ENCODE results near the gene AKAP13.

AKAP13 gene

DNA sequence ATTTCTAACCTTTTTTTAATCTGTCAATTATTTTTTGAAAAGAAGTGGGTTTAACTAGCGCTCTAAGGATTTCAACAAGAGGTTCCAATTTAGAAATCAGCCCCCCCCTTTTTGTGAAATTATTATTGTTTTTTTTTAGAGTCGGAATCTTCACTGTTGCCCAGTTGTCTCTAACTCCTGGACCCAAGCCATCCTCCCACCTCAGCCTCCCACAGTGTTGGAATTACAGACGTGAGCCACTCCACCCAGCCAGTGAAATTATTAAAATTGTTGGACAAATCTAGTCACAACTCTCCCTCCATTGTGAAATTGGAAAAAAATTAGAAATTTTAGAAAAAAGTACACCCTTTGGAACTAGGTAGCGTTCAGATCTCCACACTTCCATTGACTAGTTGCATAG lies 2.5 kb downstream of the AKAP13 start:
- H3K4me2 ChIP-seq (ENCODE audit: low read length) = no peak overlapping the region
- peaks cover 60% of the 10 kb centered on the region for H3K79me2 ChIP-seq (ENCODE audit: low read length)
- H3K9me3 ChIP-seq (ENCODE audit: insufficient read depth, low read length) = no peaks in the 10 kb centered on the region
- H4K20me1 ChIP-seq (ENCODE audit: insufficient read depth, low read length) = peaks cover 50% of the 10 kb centered on the region
- H2AFZ ChIP-seq (ENCODE audit: low read depth, low read length) = no peak overlapping the region
- H3K9ac ChIP-seq (ENCODE audit: low read length) = no peak overlapping the region
- TF ChIP-seq EZH2phosphoT487 (IDR thresholded peaks at IDR 0.05; ENCODE audit: low read depth) = no peak
- TF ChIP-seq CTCF (IDR thresholded peaks at IDR 0.05; ENCODE audit: low read depth, low read length) = no peak
- peaks cover 2% of the 10 kb centered on the region for H3K36me3 ChIP-seq (replicated peaks; ENCODE audit: low read depth, low read length)
- no peak overlapping the region for H3K27ac ChIP-seq (ENCODE audit: low read length)
- H3K4me3 ChIP-seq (ENCODE audit: low read length) = no peak overlapping the region
- H3K4me1 ChIP-seq (ENCODE audit: low read length) = peaks cover 39% of the 10 kb centered on the region
- 0 out of 2 replicates have a peak, but pooled peaks cover 3% of the 10 kb centered on the region for H3K27me3 ChIP-seq (ENCODE audit: low read depth, low read length)

- Histone ChIP-seq H3K79me2 (ENCODE audit: low read length) (peaks cover 66% of the 10 kb centered on the region), H3K27me3 (ENCODE audit: low read depth, low read length) (peaks cover 7% of the 10 kb centered on the region; the same call in 1 of the 2 replicates), H3K27ac (ENCODE audit: low read length) (no peak overlapping the region), H3K4me1 (ENCODE audit: low read length) (peaks cover 46% of the 10 kb centered on the region), H3K4me3 (ENCODE audit: low read length) (no peak overlapping the region), H3K9me3 (ENCODE audit: insufficient read depth, low read length) (no peaks in the 10 kb centered on the region), H4K20me1 (ENCODE audit: insufficient read depth, low read length) (peaks cover 56% of the 10 kb centered on the region), H2AFZ (ENCODE audit: low read depth, low read length) (no peak overlapping the region), H3K9ac (ENCODE audit: low read length) (no peak overlapping the region), H3K36me3 (replicated peaks; ENCODE audit: low read depth, low read length) (peaks cover 2% of the 10 kb centered on the region), H3K4me2 (ENCODE audit: low read length) (peak overlapping the region; percentile 7; the same call in 1 of the 2 replicates)
- no peak for TF ChIP-seq EZH2phosphoT487 (IDR thresholded peaks at IDR 0.05; ENCODE audit: low read depth)
- no peak for TF ChIP-seq CTCF (IDR thresholded peaks at IDR 0.05; ENCODE audit: low read depth, low read length)
Observed at GRCh38 chr15:85383470-85384148, 3.2 kb downstream of the AKAP13 start.

DNA sequence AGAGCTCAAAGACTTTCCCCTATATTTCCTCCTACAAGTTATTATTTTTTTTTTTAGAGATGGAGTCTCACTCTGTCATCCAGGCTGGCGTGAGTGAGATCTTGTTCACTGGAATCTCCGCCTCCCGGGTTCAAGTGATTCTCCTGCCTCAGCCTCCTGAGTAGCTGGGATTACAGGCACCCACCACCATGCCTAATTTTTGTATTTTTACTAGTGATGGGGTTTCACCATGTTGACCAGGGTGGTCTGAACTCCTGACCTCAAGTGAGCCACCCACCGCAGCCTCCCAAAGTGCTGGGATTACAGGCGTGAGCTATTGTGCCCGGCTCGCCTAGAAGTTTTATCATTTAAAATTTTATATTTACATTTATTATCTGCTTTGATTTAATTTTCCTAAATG lies 5.9 kb downstream of the AKAP13 start:
- peaks cover 2% of the 10 kb centered on the region for H3K36me3 ChIP-seq (replicated peaks; ENCODE audit: low read depth, low read length)
- no peak overlapping the region for H2AFZ ChIP-seq (ENCODE audit: low read depth, low read length)
- peaks cover 49% of the 10 kb centered on the region for H3K4me1 ChIP-seq (ENCODE audit: low read length)
- peaks cover 78% of the 10 kb centered on the region for H4K20me1 ChIP-seq (ENCODE audit: insufficient read depth, low read length)
- H3K4me2 ChIP-seq (ENCODE audit: low read length) = no peak overlapping the region
- no peak overlapping the region for H3K27ac ChIP-seq (ENCODE audit: low read length)
- no peak overlapping the region for H3K9ac ChIP-seq (ENCODE audit: low read length)
- peaks cover 86% of the 10 kb centered on the region for H3K79me2 ChIP-seq (ENCODE audit: low read length)
- H3K27me3 ChIP-seq (ENCODE audit: low read depth, low read length) = peaks cover 21% of the 10 kb centered on the region
- H3K9me3 ChIP-seq (ENCODE audit: insufficient read depth, low read length) = no peaks in the 10 kb centered on the region
- H3K4me3 ChIP-seq (ENCODE audit: low read length) = no peak overlapping the region
- TF ChIP-seq EZH2phosphoT487 (IDR thresholded peaks at IDR 0.05; ENCODE audit: low read depth) (no peak), CTCF (IDR thresholded peaks at IDR 0.05; ENCODE audit: low read depth, low read length) (no peak)

DNA sequence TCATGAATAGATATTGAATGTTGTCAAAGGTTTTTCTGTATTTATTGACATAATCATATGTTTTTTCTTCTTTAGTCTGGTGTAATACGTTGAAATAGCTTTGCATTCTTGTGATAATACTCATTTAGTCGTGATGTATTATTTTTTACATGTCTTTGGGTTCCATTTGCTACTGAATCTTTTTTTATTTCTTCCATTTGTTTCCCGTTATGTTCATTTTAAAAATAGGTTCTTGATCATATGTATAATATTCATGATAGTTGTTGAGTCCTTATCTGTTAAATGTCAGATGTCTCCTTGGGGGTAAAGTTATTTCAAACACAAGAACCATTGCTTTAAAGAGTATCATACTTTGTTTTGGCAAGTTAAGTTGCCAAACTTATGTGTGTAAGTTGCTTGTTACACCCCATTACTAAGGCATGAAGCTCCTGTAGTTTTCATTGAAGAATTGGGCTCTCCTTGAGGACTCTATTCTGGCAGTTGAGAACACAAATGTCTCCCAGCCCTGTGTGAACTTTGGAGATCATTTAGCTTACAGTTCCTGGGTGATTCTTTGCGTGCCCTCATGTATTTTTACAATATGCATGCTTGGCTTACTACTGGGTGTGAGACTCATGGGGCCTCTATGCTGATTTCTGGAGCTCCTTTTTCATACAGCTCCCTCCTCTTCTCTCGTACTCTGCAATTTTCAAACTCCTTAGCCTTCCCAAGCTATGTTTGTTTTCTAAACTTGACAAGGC lies 8.3 kb downstream of the AKAP13 start:
- peaks cover 2% of the 10 kb centered on the region for H3K36me3 ChIP-seq (replicated peaks; ENCODE audit: low read depth, low read length)
- H3K9ac ChIP-seq (ENCODE audit: low read length) = no peak overlapping the region
- peaks cover 67% of the 10 kb centered on the region for H4K20me1 ChIP-seq (ENCODE audit: insufficient read depth, low read length)
- TF ChIP-seq CTCF (IDR thresholded peaks at IDR 0.05; ENCODE audit: low read depth, low read length) (no peak), EZH2phosphoT487 (IDR thresholded peaks at IDR 0.05; ENCODE audit: low read depth) (no peak)
- peak overlapping the region; percentile 36; the same call in 1 of the 2 replicates for H3K4me3 ChIP-seq (ENCODE audit: low read length)
- no peak overlapping the region for H2AFZ ChIP-seq (ENCODE audit: low read depth, low read length)
- no peaks in the 10 kb centered on the region for H3K9me3 ChIP-seq (ENCODE audit: insufficient read depth, low read length)
- peaks cover 79% of the 10 kb centered on the region for H3K79me2 ChIP-seq (ENCODE audit: low read length)
- H3K27me3 ChIP-seq (ENCODE audit: low read depth, low read length) = peaks cover 18% of the 10 kb centered on the region
- H3K27ac ChIP-seq (ENCODE audit: low read length) = no peak overlapping the region
- peaks cover 27% of the 10 kb centered on the region for H3K4me1 ChIP-seq (ENCODE audit: low read length)
- H3K4me2 ChIP-seq (ENCODE audit: low read length) = peak overlapping the region; percentile 43; the same call in 1 of the 2 replicates

Data from OCI-LY3 (cell line).